NCI-H748 treated with DMSO at 0.1 percent for 48 hours (cell line): ENCODE measurements around the gene ARHGAP19.

Experiments used
- DNase-seq: peaks from one replicate; lab custom pipeline; 2025; lab: John Stamatoyannopoulos, UW

The ARHGAP19 gene, protein sequence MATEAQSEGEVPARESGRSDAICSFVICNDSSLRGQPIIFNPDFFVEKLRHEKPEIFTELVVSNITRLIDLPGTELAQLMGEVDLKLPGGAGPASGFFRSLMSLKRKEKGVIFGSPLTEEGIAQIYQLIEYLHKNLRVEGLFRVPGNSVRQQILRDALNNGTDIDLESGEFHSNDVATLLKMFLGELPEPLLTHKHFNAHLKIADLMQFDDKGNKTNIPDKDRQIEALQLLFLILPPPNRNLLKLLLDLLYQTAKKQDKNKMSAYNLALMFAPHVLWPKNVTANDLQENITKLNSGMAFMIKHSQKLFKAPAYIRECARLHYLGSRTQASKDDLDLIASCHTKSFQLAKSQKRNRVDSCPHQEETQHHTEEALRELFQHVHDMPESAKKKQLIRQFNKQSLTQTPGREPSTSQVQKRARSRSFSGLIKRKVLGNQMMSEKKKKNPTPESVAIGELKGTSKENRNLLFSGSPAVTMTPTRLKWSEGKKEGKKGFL

DNA sequence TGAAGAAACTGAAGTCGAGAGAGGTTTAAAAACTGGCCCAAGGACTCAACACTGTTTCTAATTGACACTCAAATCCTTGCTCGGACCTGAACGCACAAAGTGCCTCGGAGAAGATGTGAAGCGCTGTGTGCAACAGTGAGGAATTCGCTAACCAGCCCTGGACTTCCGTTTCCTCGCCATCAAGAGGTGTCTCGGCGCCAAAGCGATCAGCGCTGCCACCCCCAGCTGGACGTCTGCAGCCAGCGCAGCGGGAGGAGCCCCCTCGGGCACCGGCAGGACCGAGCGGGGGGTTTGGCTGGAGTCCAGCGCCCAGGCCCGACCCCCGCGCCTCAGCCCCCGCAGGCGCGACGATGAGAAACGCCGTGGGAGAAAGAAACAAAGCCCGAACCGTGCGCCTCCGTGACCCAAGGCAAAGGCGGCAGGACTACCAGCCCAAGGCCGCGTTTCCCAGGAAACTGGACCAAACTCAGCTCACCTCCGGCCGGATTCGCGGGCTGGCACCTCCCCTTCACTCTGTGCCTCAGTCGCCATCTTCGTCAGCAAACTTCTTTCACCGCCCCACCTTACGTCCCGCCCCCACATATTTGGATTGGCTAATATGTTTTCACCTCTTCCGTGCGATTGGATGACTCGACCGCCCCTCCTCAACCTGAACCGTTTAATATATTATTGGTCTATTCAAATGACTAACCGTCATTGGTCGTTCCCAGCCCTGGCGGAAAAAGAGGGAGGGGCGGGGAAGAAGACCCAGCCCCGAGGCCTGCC lies at the start of gene ARHGAP19:
Gene ARHGAP19 (minus strand): TSS at position 541 of the 765 bp plus-strand sequence. CDS start 10 bp downstream, at position 531.
- DNase-seq: peak; percentile 94

DNA sequence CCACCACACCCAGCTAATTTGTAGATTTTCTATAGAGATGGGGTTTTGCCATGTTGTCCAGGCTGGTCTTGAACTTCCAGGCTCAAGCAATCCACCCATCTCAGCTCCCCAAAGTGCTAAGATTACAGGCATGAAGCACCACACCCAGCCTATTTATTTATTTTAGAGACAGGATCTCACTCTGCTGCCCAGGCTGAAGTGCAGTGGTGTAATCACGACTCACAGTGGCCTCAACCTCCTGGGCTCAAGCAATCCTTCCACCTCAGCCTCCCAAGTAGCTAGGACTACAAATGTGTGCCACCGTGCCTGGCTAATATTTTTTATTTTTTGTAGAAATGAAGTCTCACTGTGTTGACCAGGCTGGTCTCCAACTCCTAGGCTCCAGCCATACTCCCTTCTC lies 49.0 kb upstream of the ARHGAP19 start:
- DNase-seq: no peak

DNA sequence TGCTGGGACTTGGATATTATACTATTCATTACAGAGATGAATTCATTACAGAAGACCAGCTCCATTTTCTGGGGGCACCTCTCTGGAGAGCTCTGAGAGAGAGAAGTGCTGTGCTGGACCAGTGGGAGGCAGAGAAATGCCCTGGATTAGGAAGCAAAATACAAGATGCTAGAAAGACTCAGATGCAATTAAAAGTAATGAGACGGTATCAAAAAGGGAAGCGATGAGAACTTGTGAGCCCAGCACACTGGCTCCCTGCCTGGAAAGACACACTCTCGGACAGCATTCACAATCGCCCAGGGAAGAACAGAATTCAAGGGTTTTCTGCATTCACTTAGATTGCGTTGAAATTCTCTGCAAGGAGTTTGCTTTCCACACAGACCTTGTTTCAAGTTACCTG lies 45.6 kb upstream of the ARHGAP19 start:
- DNase-seq: no peak

DNA sequence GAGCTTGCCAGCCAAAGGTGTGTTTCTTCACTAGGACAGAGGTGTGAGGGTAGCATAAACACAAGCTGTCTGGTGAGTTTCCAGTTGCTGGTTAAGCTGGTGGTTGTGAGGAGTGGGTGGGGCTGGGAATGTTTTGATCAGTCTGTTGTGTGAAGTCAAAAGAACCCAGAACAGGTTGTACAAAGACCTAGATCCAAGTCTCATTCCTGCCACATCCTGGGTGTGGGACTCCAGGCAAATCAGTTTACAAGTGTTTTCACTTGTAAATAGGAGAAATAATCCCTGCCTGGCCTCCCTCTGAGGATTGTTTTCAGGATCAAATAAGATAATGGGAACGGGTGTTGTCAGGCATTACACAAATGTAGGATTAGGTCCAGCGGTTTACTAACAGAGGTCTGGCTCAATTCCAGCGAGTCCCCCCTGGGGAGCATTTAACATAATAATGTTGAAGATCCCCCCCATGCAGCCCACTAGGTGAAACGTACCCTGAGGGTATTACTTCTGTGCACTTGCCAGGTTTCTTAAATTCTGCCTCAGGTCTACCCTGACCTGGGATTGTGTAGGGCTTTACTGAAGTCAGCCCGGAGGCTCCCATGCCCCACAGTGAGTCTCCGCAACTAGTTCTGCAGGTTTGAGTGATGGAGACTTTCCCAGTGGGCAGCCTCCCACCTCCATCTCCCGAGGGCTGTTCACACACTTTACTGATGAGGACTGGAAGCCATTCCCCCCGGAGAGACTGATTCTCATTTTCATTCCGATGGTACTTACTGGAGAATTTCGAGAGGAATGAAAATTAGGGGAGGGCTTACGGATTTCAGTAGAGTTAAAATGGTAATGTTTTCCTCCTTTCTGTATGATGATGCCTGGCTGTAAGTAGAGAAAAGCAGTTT lies 44.8 kb upstream of the ARHGAP19 start:
- DNase-seq: peak; percentile 41

DNA sequence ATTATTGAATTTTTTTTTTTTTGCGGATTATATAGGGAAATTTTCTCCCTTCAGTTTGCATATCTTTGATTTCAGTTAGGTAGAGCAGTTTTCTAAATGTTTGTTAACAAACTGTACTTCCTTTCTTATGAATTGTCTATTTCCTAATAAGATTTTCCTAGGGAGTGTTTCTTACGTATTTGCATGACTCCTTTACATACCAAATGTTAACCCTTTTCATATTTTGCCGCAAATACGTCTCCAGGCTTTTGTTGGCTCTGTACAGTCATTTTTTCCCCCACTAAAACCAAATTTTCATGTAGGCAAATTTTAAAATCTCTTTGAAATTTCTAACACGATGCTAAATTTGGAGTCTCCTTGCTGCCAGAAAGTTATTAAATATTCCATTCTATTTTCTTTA lies 44.0 kb upstream of the ARHGAP19 start:
- DNase-seq: no peak

DNA sequence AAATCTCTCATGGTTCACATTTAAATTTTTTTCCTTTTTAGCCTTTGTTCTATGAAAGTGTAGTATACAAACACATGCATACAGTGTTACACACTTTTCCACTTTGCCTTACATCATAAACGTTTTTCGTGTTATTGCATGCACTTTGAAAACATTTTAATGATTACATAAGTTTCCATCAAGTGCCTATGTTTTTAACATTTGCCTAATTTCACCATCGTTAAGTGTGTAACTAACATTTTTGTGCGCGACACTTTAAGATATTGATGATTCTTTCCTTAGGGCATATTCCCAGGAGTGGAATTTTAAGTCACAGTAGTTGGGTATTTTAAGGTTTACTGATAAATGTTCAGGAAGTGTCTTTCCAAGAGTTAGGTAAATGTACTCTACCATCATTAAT lies 43.6 kb upstream of the ARHGAP19 start:
- no peak for DNase-seq

DNA sequence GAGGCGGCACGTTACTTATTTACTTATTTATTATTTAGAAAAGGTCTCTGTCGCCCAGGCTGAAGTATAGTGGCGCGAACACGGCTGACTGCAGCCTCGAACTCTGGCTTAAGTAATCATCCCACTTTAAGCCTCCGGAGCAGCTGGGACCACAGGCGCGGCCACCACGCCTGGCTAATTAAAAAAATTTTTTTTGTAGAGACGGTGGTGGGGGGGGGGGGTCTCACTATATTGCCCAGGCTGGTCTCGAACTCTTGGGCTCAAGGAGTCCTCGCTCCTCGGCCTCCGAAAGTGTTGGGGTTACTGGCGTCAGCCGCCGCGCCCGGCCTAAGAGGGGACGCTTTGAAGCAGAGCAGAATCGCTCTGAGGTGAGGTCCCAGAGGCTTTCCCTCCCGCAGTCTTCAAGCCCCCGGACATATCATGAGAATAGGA lies 42.8 kb upstream of the ARHGAP19 start:
- DNase-seq: no peak

DNA sequence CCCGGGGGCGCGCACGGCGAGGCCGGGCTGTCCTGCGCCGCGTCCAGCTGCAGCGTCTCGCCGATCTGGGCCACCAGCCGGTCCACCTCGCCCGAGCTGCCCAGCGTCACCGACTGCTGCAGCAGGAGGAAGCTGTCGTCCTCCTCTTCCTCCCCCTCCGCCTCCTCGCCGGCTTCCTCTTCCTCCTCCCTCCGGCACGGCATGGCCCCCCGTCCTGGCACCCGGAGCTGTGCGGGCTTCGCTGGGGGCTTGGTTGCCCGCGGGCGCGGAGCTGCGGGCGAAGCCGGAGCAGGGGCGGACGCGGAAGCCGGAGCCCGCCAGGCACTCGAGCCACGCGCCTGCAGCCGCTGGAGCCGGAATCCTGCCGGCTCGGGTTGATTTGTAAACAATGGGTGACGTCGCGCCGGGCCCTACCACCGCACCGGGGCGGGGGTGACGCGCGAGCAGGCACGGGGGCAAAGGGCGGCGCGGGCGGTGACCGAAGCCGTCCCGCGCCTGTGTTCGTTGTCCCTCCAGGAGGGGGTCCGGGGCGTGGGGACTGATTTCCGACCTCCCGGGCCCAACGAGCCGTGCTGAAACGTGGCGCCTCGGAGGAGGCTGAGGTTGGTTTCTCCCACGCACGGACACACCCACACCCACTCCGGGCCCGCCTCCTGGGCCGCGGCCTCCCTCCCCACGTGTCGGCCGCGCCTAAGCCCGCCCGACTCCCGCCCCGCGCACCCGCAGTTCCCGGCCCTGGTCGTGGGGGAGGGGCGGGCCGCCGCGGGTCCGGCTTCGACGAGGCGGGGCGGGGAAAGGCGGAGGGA lies 42.1 kb upstream of the ARHGAP19 start, which contains the start of gene FRAT2:
Gene FRAT2 (minus strand): TSS at position 360 of the 806 bp plus-strand sequence. CDS start 157 bp downstream, at position 203.
- peak; percentile 54 for DNase-seq

DNA sequence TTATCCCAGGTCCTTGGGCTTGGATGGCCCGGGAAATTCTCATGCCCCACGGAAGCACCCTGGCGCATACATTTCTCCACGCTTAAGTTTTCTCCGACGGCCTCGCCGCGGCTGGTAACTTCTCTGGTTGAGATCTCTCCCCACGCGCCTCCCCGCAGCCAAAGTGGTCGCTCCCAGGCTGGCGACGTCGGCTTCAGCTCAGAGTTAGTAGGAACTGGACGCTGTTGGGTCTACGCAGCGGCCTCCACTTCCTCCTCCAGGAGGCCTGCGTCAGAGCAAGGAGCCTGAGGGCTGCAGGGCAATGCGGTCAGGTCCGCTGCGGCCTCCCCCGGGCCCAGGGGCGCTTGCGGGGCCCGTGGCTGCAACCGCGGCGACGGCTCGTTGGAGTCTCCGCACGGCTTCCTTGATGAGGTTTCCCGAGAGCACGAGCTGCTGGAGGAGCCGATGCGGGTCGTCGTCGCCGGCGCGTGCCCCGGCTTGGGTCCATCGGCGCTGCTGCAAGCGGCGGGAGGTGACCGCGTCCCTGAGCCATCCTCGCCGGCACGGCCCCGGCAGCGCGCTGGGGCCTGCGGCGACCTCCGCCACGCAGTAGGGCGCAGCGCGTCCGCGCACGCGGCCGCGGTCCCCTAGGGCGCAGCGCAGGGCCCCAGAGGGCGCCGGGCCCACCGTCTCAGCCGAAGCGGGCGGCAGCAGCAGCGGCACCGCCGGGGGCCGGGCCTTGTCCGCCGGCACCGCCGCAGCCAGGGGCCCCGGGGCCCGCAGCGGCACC lies 41.3 kb upstream of the ARHGAP19 start:
- no peak for DNase-seq

DNA sequence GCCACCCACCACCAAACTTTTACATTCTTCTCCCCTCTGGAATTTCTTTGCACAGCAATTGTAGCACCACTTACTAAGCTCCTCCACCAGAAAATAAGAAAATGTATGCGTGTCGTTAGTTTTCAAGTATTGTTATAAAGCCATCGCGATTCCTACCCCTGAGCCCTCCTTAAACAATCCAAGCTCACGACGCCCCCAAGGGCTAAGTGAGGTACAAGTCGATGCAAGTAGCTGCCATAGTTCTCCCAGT lies 40.8 kb upstream of the ARHGAP19 start:
- DNase-seq: no peak

DNA sequence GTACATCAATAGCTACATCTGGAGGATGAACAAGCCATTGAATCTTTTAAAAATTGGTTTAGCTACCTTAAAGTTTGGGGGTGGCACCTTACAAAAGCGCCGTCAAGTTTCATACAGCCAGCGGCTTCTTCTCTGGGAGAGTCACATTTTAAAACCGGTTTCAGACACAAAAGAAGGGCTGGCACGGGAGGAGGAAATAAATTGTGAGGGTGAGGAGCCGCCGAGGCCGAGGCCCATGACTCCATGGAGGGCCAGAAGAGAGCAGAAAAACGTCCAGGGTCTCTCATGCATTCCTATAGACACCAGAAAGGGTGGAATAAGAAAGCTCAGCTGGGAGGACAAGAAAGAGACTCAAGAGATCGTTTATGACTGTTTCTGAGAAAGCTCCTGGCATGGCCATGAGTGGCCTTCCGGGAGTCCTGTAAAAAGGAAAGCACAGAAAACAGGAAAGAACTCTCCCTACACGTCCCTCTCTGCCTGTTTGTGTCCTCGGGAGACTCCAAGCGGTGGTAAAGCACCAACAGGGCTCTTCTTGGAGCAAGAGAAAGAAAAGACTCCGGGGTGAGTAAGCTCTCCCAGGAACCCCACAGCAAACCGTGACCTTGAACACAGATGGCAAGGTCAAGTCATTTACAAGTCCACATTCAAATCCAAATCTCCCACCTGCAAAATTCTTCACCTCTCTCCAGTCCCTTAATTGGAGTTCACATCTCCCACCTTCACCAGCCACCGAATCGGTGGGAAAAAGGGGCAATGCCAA lies 40.3 kb upstream of the ARHGAP19 start:
- no peak for DNase-seq

DNA sequence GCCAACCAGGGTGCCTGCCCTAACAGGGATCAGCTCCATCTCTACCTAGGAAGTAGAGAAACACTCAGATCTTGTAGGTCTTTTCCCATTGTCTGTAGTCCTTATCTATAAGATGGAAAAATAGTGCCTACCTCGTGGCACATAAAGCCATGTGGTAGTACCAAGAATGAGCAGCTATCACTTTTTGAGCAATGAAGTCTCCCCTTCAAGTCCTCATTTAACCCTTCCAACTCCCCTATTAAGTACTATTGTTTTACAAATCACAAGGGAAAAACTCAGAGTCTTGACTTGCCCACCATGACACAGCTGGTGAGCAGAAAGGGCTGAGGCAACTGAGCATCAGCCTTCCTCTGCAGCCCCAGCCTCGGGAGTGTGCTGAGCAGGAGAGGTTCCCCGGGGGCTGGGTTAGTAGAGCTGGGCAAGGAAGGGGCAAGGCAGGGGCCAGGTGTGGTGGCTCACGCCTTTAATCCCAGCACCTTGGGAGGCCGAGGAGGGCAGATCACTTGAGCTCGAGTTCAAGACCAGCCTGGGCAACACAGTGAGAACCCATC lies 38.8 kb upstream of the ARHGAP19 start:
- no peak for DNase-seq

DNA sequence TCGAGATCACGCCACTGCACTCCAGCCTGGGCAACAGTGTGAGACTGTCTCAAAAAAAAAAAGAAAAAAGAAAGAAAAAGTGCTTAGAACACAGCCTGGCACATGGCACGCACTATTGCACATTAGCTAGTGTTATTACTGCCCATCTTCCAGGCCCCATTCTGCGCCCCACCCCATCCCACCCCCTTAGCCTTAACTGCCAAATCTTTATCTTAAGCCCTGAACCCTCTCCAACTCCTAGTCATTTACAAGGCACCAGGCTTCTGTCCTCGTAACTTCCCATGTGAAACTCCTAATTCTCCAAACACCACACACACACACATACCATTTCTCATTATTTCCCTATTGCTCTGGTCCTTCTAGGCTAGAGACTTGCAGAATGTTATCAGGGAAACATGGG lies 37.3 kb upstream of the ARHGAP19 start:
- DNase-seq: no peak

DNA sequence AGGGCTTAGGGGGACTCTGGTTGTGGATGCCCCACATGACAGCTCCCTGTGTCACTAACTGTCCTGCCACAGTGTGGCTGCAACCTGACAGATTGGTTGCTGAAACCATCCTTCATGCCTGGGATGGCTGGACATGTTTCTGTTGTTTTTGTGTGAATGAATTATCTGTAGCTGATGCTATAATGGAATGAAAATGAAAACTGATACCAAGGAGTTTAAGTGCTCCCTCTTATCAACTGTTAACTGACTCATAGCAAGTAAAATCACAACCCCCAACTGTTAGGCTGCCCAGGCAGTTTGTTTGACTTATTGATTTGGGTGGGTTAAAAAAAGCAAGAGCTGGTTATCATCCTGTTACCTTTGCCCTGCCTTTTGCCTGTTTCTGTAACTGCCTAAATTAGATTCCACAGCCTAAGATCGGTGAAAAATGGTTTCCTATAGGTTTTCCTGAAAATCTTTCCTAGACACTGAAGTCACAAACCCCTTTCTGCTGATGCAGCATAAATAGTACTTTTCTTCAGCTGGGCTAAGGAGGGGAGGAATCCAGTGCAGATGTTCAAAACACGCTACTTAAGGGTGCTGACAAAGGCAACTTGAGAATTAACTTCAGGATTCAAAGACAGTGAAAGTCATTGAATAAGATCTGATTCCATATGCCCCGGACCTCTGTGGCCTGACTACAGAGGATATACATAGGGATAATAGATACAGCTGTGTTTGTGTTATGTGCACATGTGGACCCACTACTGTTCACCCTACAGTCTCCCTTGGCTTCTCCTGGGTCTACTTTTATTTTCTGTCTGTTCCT lies 36.4 kb upstream of the ARHGAP19 start:
- no peak for DNase-seq

DNA sequence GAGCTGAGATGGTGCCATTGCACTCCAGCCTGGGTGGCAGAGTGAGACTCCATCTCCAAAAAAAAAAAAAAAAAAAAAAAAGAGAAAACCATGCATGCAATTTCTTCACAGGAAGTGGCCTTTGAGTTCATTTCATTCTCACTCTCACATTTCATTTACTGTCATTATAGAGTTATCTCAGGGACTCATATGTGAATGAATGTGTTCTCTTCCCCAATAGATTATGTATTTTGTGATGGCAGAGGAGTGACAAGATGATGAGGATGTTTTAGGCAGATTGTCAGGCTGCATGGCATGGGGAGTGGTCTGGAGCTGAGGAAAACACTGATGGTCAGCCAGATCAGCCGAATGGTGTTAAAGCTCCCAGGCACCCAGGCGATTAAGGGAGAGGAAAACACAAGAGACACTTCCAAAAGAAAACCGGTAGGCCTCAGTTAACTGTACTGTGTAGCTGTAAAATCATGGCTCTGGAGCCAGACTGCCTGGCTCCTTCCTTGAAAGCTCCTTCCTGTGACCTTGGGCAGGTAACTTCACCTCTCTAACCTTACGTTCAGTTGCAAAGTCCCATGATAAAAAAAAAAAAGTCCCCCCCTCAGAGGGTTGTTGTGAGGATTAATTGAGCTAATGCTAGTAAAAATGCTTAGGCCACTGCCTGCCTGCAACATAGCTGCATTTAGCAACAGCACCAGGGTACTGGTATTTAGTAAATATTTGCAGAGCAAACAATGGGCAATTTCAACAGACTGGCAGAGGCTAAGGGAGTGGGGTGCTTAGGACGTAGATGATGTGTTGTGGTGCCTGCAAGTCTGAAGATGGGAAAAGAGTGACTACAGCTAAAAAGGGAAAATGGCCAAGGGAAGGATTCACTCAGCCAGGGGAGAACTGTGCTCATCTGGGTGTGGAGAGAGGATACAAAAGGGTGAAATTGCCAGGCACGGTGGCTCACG lies 35.2 kb upstream of the ARHGAP19 start:
- peak; percentile 72 for DNase-seq

DNA sequence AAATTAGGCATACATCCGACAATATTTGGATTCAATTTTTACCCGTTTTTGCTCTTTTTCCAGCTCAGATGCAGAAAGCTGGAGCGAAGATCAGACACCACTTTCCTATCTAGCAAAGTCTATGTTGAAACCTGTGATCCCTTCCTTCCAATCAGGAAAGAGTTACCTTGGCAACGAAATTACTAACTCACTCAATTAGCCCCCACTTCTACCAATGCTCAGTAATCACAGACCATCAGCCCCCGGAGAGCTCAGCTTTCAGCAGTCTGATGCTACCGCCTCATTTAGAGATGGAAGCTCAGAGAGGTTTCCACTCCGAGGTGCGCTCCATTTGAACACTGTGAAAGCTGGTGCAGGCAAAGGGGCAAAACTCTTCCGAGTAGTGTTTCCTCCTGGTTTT lies 33.3 kb upstream of the ARHGAP19 start:
- no peak for DNase-seq

DNA sequence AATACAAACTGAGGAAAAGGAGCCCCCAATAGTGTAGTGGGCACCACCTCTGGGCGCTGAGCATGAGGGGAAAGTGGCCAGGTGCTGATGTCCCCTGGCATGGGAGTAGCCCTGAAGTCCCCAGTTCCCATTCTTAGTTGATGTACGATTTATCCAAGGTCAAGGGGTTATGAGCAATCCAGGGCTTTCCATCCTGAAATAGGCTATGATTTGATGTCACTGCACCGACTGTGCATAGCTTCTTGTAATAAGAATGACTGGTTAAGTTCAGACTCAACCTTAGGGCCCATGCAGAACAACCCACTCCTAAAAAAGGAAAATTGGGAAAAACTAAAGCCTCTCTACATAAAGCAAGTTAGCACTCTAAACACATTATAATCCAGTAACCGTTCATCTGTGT lies 31.1 kb upstream of the ARHGAP19 start:
- DNase-seq: no peak

DNA sequence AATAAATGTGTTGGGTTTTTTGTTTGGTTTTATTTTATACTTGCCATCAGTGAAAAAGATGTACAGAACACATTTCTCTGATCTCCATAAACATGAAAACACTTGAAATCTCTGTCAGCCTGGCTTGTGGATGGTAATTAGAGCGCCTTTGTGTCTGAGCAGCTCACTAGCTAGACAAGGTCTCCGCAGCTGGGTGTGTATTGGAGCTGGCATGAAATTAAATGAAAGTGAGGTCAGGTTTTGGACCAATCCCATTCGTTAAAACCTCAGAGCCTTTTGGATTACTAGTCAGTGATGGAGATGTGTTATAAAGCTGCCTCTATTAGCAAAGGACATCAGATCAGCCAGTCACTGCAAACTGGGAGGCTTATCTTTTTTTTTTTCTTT lies 29.4 kb upstream of the ARHGAP19 start:
- no peak for DNase-seq
